Measurements from ENCODE around the gene AANAT. TPM values are rescaled to one million over a fixed set of nuclear protein-coding genes. Genes with fewer than 3 reads are reported as not detected.

AANAT gene
- total and polyA plus RNA-seq, 2 donors (not counting 3 experiments of a cell fraction or from before 2014, with no cell fraction given): not detected

DNA sequence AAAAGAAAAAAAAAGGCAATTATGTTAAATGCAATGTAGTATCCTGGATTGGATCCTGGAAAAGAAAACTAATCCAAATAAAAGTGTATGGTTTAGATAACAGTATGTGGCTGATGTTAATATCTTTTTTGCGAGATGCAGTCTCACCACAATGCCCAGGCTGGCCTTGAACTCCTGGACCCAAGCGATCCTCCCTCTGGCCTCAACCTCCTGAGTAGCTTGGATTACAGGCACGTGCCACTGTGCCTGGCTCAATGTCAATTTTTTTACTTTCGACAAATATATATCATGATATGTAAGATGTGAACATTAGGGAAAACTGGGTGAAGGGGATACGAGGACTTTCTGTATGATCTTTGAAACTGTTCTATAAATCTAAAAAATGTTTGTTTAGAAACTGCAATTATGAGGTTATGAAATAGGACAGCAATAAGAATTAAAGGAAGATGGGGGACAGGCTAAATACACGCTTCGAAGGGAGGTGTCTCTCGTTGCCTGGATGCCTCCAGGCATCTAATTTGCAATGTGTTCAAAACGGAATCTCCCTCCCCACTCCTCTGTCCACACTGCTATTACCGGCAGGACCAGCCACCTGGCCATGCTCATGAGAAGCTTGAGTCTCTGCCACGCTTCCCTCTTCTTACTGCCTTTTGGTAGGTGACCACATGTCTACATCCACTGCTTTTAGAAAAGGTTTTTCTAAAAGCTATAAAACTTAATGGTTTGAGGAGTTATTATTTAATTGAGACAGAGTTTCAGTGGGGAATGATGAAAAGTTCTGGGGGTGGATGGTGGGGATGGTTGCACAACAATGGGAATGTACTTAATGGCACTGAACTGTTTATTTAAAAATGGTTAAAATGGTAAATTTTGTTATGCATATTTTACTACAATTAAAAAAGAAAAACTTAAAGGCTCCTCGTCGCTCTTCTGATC is 29.7 kb upstream of the AANAT start:
- BruUV-seq (replicated peaks): no TSS peak
- dilution Hi-C loops (cut with MboI; ENCODE audit: extremely low pct_ligation_motif_present, low sequenced_read_pairs) (loop anchor here (25.0 kb wide), 1 partner anchor 225 kb away; no protein-coding TSS in a partner anchor), intact Hi-C loops (cut with micrococcal nuclease) (no loop called here)
- no peak for DNase-seq (ENCODE audit: low read depth, low spot score)
- no peaks in the 10 kb centered on the region for H3K36me3 ChIP-seq (ENCODE audit: control insufficient read depth in 2 of 2, extremely low read depth in 1 of 2, insufficient read depth in 2 of 2, low read length in 2 of 2)
- TF ChIP-seq JUN (IDR thresholded peaks at IDR 0.05; ENCODE audit: borderline replicate concordance, insufficient read depth, insufficient read length, low read depth) (no peak), GATA2 (IDR thresholded peaks at IDR 0.05; ENCODE audit: insufficient read depth, insufficient read length, low read depth, low read length) (no peak), EZH2 (IDR thresholded peaks at IDR 0.05; ENCODE audit: borderline replicate concordance, low read depth, low read length, severe bottlenecking) (no peak), CTCF (IDR thresholded peaks at IDR 0.05; ENCODE audit: extremely low read depth in 1 of 2, insufficient read depth in 1 of 2, low read depth in 1 of 2, low read length in 2 of 2) (no peak), MYC (IDR thresholded peaks at IDR 0.05; ENCODE audit: low read depth, low read length) (no peak), POLR2A (IDR thresholded peaks at IDR 0.05; ENCODE audit: low read depth, low read length) (no peak), POLR2AphosphoS5 (IDR thresholded peaks at IDR 0.05; ENCODE audit: insufficient read depth, low read depth, low read length) (no peak), FOS (IDR thresholded peaks at IDR 0.05; ENCODE audit: borderline replicate concordance, insufficient read depth, low read length) (no peak)
- TF ChIP-seq, protein P1, sequence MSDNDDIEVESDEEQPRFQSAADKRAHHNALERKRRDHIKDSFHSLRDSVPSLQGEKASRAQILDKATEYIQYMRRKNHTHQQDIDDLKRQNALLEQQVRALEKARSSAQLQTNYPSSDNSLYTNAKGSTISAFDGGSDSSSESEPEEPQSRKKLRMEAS (IDR thresholded peaks at IDR 0.05; ENCODE audit: insufficient read depth, insufficient read length): no peak
- peaks cover 64% of the 10 kb centered on the region for H3K79me2 ChIP-seq (ENCODE audit: control insufficient read depth, insufficient read depth, low read length)
- H3K27ac ChIP-seq (ENCODE audit: insufficient read depth, low read depth, low read length): no peak overlapping the region
- CTCF ChIA-PET: interaction anchor here (1.0 kb wide), 1 partner anchor 21 kb away, joined by 4 read pairs; no protein-coding TSS in a partner anchor
- no peak overlapping the region for H3K4me2 ChIP-seq (ENCODE audit: insufficient read depth, low read length)
- H3K4me1 ChIP-seq (ENCODE audit: control insufficient read depth, extremely low read depth, insufficient read depth, low read length): peaks cover 6% of the 10 kb centered on the region
- H3K4me3 ChIP-seq (replicated peaks in 1 of 3; ENCODE audit: insufficient read depth in 1 of 3, low read depth in 1 of 3, low read length in 3 of 3): no peak overlapping the region
- H3K9ac ChIP-seq (replicated peaks; ENCODE audit: extremely low read depth, insufficient read depth, low read length): no peak overlapping the region
- no peak overlapping the region for H2AFZ ChIP-seq (ENCODE audit: low read depth, low read length)
- no peak for FAIRE-seq
- H3K9me1 ChIP-seq (replicated peaks; ENCODE audit: control insufficient read depth, extremely low read depth, insufficient read depth, low read length): no peaks in the 10 kb centered on the region
- no peaks in the 10 kb centered on the region for H3K27me3 ChIP-seq (ENCODE audit: control insufficient read depth in 2 of 2, insufficient read depth in 2 of 2, low read length in 2 of 2)
- POLR2A ChIA-PET: no interaction called here
- H3K9me3 ChIP-seq (replicated peaks; ENCODE audit: control insufficient read depth, insufficient read depth, low read length): no peaks in the 10 kb centered on the region
- no peaks in the 10 kb centered on the region for H4K20me1 ChIP-seq (replicated peaks; ENCODE audit: control insufficient read depth, extremely low read depth, insufficient read depth, low read length)

Data from endothelial cell of umbilical vein (primary cell).